Gastroesophageal sphincter (tissue), 4 donors: ENCODE data around the gene RYR3. TPM values are rescaled to one million over a fixed set of nuclear protein-coding genes. Genes with fewer than 3 reads are reported as not detected.

Experiments used
- ATAC-seq: fragments of 150-250 bp; one replicate; pipeline ENCODE4 v1.9.1; 2016; ENCODE audit warnings: mild to moderate bottlenecking, moderate library complexity
- H3K27ac ChIP-seq, 4 donors: fragments of 200-600 bp; sonication (generic) in 3 of 4; 1 replicate in 3 of 4; 2 replicates in 1 of 4; pipeline ENCODE4 v1.5.1; 2016 to 2019
- H3K27me3 ChIP-seq: fragments of 200-600 bp; sonication (generic); one replicate; pipeline ENCODE4 v1.5.1; 2019
- H3K36me3 ChIP-seq, 2 donors: fragments of 200-600 bp; sonication (generic); one replicate each; pipeline ENCODE4 v1.5.1; 2019; ENCODE audit warnings: control low read depth in 1 of 2
- H3K4me1 ChIP-seq, 3 donors: fragments of 200-600 bp; sonication (generic); 1 replicate in 2 of 3; 2 replicates in 1 of 3; pipeline ENCODE4 v1.5.1; 2016 to 2019; ENCODE audit warnings: control low read depth in 2 of 3
- H3K4me3 ChIP-seq, 2 donors: fragments of 200-600 bp; sonication (generic); one replicate each; pipeline ENCODE4 v1.5.1; 2019; ENCODE audit warnings: mild to moderate bottlenecking in 1 of 2, moderate library complexity in 1 of 2
- H3K9me3 ChIP-seq, 3 donors: fragments of 200-600 bp; sonication (generic); one replicate each; pipeline ENCODE4 v1.5.1; 2017 to 2019; ENCODE audit warnings: control low read depth in 2 of 3
- CTCF ChIP-seq, 4 experiments: fragments of 200-600 bp in 2 of 4; fragments of 450-650 bp in 2 of 4; sonication (generic) in 1 of 4; IDR thresholded peaks; one replicate each; pipeline ENCODE4 v1.5.1; 2017 to 2019; ENCODE audit warnings: antibody characterized with exemption in 4 of 4, mild to moderate bottlenecking in 2 of 4, moderate library complexity in 2 of 4
- EP300 ChIP-seq: sonication (generic); formaldehyde crosslinking; IDR thresholded peaks from one replicate; pipeline ENCODE4 v1.6.1; 2017; ENCODE audit warnings: antibody characterized with exemption, mild to moderate bottlenecking
- POLR2A ChIP-seq, 2 donors: fragments of 450-650 bp; IDR thresholded peaks; one replicate each; pipeline ENCODE4 v1.6.1; 2017; ENCODE audit warnings: antibody characterized with exemption in 2 of 2, mild to moderate bottlenecking in 2 of 2, moderate library complexity in 1 of 2
- POLR2AphosphoS5 ChIP-seq: sonication (generic); formaldehyde crosslinking; IDR thresholded peaks from one replicate; pipeline ENCODE4 v1.6.1; 2017; ENCODE audit warnings: antibody characterized with exemption
- WGBS, 2 donors: methylation state at CpG; one replicate each; pipeline ENCODE4 v1.1.5; 2018; ENCODE audit warnings: low coverage in 1 of 2; 5-methylcytosine and 5-hydroxymethylcytosine counted together
- small RNA-seq, 4 donors: library from RNA; depleted of rRNA; stranded (forward); fragments of <200 nt; gene quantifications; one replicate each; pipeline ENCODE3, GENCODE V24; 2016
- total RNA-seq, 4 donors: library from RNA; depleted of rRNA; stranded (reverse); fragments of >200 nt; gene quantifications; one replicate each; pipeline ENCODE4 v1.1.0, GENCODE V29; 2016

The RYR3 gene
- total RNA-seq, 4 donors from 2014 or later: 3.5 to 10.2 (median 6.2) TPM

- H3K27me3 ChIP-seq: no peaks in the 10 kb centered on the region
- no peaks in the 10 kb centered on the region for H3K9me3 ChIP-seq
- ATAC-seq: no peak
- no peaks in the 10 kb centered on the region for H3K4me1 ChIP-seq
- H3K27ac ChIP-seq: no peak overlapping the region
- H3K36me3 ChIP-seq: no peaks in the 10 kb centered on the region
- H3K4me3 ChIP-seq: no peak overlapping the region
- WGBS, 2 donors: 83 to 91% methylated on average over 1 to 3 of the region's 3 CpGs
- no peak for TF ChIP-seq POLR2AphosphoS5
- no peak for TF ChIP-seq EP300
- TF ChIP-seq POLR2A (IDR thresholded peaks at IDR 0.05): no peak
- no peak for TF ChIP-seq CTCF (IDR thresholded peaks at IDR 0.05)
These were observed 597.6 kb downstream of the RYR3 start for GRCh38 chr15:33908406-33908805.

- no peak for ATAC-seq
- Histone ChIP-seq H3K36me3 (no peaks in the 10 kb centered on the region), H3K27me3 (no peaks in the 10 kb centered on the region), H3K4me1 (no peaks in the 10 kb centered on the region), H3K4me3 (no peak overlapping the region), H3K9me3 (no peaks in the 10 kb centered on the region), H3K27ac (no peak overlapping the region)
- WGBS, 2 donors: 64 to 78% methylated on average over 3 of the region's 3 CpGs
- no peak for TF ChIP-seq EP300
- no peak for TF ChIP-seq POLR2AphosphoS5
- TF ChIP-seq POLR2A (IDR thresholded peaks at IDR 0.05): no peak
- no peak for TF ChIP-seq CTCF (IDR thresholded peaks at IDR 0.05)
These were observed 600.0 kb downstream of the RYR3 start for GRCh38 chr15:33910741-33911140.

GRCh38 chr15:33912326-33912725, 601.6 kb downstream of the RYR3 start:
- Histone ChIP-seq H3K4me3 (no peak overlapping the region), H3K27ac (no peak overlapping the region), H3K9me3 (no peaks in the 10 kb centered on the region), H3K36me3 (no peaks in the 10 kb centered on the region), H3K4me1 (no peaks in the 10 kb centered on the region), H3K27me3 (no peaks in the 10 kb centered on the region)
- no peak for TF ChIP-seq EP300
- TF ChIP-seq POLR2A (IDR thresholded peaks at IDR 0.05): no peak
- no peak for TF ChIP-seq CTCF (IDR thresholded peaks at IDR 0.05)
- TF ChIP-seq POLR2AphosphoS5: no peak
- no peak for ATAC-seq

- Histone ChIP-seq H3K36me3 (no peaks in the 10 kb centered on the region), H3K4me3 (no peak overlapping the region), H3K4me1 (no peaks in the 10 kb centered on the region), H3K9me3 (no peaks in the 10 kb centered on the region), H3K27ac (no peak overlapping the region), H3K27me3 (no peaks in the 10 kb centered on the region)
- WGBS, 2 donors: 88 to 89% methylated on average over 1 of the region's 1 CpG
- TF ChIP-seq POLR2AphosphoS5 (no peak), EP300 (no peak), POLR2A (IDR thresholded peaks at IDR 0.05) (no peak), CTCF (IDR thresholded peaks at IDR 0.05) (no peak)
- no peak for ATAC-seq
These were observed 602.7 kb downstream of the RYR3 start for GRCh38 chr15:33913459-33913858.

Small RNA genes lying within 50 kb of the gene (small RNA-seq; reads per million reads assigned to genes)
- gene RF00019: 0 reads per million in 4 donors

Other genes starting within 250 kb of the RYR3 start
- gene FMN1, start 116.3 kb upstream of the RYR3 start, total RNA-seq: 10 to 100 TPM in 2 of 4 donors, 1 to 10 TPM in 2; 5.1 to 13.3 (median 9.0) TPM